HG03196 (cell line): Measurements from ENCODE around the gene GALNT14.
"Not testable (repeated sequence)": the region's sequence is repeated elsewhere in the genome, so short reads cannot be mapped to it uniquely, and the experiment has no call there.

ENCODE experiments used
- ATAC-seq: cut with Tn5 transposase; IDR thresholded peaks from one replicate; pipeline ENCODE4 v1.9.1; 2021; ENCODE audit not compliant: unreplicated experiment

The GALNT14 gene

GRCh38 chr2:31138037-31138962 lies at the start of gene GALNT14:
Gene GALNT14 (minus strand): TSS chr2:31138440. CDS start chr2:31138086, 354 bp downstream.
- ATAC-seq = peak; percentile 74

GRCh38 chr2:31187166-31187565 lies 48.9 kb upstream of the GALNT14 start:
- no peak for ATAC-seq

DNA sequence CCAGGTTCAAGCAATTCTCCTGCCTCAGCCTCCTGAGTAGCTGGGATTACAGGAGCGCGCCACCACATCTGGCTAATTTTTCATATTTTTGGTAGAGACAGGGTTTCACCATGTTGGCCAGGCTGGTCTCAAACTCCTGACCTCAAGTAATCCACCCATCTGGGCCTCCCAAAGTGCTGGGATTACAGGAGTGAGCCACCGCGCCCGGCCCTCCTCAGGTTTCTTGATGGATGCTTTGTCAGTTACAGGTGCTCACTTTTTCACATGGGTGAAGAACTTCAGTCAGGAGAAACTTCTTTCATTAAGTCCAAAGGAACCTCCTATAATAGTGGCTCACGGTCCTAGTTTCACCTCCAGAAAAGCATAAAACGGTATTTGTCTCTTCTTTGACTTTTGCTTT lies 45.7 kb upstream of the GALNT14 start:
- ATAC-seq = not testable (repeated sequence)

DNA sequence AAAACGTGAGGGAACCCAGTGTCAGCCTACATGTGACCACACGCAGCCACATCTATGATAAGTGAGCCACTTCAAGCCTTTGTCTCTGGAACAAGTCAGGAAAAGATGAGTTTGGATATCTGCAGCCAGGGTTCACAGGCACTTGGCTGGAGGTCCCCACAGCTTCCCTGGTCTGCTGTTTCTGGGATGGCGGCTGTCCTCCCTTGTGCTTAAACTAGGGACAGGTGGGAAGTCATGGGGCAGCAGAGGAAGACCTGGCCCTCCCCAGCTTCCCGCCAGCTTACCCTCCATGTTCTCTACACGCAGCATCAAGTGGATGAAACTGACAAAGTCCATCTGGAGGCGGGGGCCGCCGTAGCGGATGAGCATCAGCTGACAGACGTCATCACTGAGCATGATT lies 38.5 kb upstream of the GALNT14 start:
- no peak for ATAC-seq

DNA sequence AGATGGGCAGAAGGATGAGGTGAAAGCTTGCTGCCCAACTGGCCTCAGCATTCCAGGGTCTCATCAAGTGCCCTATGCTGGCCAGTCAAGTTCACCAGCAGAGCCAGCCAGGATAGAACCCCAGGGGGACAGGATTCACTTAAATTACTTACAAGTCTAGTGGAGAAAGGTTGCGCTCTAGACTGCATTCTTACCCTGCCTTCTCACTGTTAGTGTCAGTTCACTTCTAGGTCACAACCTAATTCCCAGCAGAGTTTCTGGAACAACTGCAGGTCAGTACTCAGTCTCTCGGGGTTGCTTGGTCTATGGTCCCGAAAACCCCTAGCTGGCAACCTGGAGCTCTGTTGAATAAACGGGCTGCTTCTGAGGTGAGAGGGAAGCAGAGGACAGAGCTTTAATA lies 32.9 kb upstream of the GALNT14 start:
- no peak for ATAC-seq

DNA sequence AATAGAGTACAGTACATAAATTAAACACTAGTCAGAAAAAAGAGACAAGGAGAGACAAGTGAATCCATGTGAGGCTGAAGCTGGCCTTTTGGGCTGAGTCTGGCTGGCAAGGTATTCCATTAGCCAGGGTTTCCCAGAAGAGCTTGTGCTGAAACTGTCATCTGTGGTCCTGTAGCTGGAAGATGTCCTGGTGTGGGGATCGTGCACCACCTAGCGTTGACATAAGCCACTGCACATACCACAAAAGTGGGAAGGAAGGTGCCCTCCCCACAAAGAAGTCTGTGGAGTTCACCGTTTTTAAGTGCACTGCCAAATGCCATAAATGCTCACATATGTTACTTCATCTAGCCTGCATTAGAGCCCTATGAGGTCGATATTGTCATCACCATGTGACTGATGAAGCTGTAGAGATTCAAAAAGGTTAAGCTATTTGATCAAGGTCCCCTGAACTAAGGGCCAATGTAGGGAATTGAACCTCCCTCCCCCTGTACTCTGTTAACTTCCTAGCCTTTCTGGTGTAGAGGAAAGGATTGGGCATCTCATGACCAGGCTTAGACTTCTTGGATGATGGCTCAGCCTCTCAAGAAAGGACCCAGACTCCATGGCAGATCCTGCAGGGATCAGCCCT lies 31.9 kb upstream of the GALNT14 start:
- ATAC-seq = peak; percentile 69

DNA sequence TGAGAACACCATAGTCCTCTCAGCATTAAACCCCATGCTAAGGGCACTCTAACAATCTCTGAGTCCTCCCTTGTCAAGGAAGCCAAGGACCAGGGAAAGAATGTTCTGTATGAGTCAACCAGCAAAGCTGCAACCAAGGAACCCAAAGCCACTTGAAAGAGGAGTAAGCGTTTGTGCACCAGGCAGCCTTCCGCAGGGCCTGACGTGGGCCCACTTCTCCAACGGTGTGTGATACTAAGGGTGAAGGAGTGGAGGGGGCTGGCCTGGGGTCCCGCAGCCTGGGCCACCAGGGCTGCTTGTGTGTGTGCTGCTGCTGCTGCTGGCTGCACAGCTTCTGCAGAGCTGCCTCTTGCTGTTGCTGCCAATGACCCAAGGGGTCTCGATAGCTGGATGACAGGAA lies 30.1 kb upstream of the GALNT14 start:
- ATAC-seq = no peak

DNA sequence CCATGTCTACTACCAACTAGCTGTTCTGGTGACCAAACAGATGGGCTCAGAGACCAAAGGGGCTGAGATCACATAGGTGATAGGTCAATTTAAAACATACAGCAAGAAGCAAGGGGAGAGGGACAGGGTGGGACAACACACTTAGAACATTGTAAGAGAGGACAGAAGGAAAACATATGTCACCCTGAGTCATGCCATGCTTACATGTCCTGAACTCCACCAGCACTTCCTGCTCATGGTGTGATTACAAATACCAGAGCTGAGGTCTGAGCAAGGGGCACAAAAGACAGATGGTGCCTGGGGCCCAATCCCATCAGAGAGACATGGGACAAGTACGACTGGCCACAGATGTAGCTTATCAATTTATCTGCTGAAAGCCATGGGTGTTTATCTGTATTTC lies 28.7 kb upstream of the GALNT14 start:
- no peak for ATAC-seq

DNA sequence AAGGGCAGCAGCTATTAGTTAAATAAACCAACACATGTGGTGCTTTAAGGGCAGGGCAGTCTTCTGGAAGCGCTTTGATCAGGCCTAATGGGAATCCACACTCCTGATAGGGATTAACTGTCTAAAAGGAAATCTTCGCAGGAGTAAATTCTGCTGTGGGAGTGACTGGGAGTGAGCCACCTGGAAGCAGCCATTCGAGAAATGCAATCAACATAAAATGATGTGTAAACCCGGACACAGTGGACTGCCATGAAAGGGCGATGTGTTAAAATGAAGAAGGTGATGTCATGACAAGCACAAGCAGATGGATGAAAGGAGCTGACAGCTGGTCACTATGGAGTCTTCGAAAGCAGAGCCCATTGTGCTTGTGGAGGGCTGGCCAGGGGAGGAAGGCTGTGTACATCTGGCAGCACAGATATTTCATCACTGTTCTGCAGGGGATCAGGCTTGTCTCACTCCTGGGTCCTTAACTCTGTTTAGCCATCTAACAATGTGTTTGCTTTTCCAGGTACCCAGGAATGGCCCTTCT lies 24.8 kb upstream of the GALNT14 start:
- ATAC-seq = no peak

GRCh38 chr2:31161637-31162036 lies 23.4 kb upstream of the GALNT14 start:
- ATAC-seq = no peak

- ATAC-seq = no peak
These were observed 13.3 kb upstream of the GALNT14 start for GRCh38 chr2:31151501-31151900.

DNA sequence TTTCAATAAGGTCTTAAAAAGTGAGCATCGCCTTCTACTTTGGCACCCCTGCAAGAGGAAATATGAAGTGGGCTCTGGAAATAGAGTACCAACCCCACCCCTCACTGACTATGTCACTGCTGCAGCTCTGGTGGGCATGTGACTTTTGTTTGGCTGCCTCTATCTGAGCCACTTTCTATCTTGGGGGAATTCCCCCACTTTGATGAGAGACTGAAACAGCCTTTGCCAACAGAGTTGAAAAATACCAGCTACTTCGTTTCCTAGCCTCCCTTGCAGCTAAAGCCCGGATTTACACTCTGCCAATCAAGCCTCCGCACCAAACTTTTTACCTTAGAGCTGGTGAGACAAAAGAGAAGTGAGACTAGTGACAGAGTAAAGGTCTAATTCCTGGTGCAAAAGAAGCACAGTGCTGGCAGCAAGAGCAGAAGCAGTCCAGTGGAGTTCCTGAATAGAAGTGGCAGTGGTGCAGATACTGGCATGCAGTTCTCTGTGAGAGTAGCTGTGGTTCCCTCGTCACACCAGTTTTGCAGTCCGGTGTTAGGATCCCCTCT lies 12.0 kb upstream of the GALNT14 start:
- no peak for ATAC-seq

GRCh38 chr2:31148514-31148913 lies 10.3 kb upstream of the GALNT14 start:
- no peak for ATAC-seq

GRCh38 chr2:31147645-31148044 lies 9.4 kb upstream of the GALNT14 start:
- no peak for ATAC-seq

DNA sequence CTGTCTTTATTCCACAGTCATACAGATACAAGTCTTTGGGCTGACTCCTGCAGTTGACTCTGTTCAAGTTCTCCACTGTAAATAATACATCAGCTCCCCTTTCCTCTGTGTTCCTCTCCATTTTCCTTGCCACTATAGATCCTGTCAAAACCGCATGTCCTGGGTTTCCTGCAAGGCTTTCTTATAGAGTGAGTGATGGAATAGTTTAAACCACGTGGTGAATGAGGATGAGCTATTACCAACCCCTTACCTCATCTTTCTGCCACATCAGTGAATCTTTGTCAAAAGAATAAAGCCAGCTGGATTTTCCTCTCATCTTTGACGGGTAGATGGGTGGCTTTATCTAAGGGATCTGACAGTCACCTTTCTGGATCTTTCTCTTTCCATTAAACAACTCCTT lies 3.9 kb upstream of the GALNT14 start:
- ATAC-seq = no peak

- ATAC-seq = no peak
These were observed 3.3 kb upstream of the GALNT14 start for GRCh38 chr2:31141443-31142085.

DNA sequence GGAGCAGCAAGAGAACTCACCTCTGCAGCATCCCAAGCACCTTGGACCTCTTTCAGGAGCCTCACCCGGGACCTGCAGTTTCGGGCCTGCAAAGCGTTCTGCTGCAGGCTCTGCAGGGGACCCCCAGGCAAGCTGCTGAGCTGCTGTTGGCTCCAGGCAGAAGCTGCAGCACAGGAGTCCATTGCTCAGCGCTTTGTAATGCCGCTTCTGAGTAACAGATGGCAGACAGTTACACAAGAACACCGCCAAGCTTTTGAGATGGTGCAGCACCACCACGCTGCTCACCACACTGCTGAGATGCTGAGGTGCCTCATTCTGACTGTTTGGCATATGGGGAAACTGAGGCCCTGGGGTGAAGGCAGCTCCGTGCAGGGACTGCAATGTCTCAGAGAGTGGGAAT lies 1.9 kb upstream of the GALNT14 start:
- no peak for ATAC-seq

- ATAC-seq = no peak
These were observed 1.4 kb upstream of the GALNT14 start for GRCh38 chr2:31139671-31140070.

GRCh38 chr2:31137211-31138036 lies 816 bp downstream of the GALNT14 start:
- no peak for ATAC-seq

DNA sequence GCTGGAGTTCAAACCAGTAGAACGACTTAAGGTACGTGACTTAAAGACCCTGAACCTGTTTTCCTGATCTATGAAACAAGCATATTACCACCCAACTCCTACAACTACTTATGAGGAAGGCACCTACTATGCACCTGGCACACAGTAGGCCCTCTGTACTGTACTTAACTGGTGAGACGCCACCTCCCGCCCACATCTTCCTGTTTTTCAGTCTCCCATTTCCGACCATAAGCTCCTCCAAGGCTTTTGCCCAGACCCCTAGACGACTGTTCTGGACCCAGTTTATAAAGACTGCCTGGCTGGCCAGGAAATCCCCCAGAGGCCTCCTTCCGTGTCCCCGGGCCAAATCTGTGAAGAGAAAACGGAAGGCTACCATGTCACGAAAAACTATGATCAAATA lies 1.5 kb downstream of the GALNT14 start:
- no peak for ATAC-seq
